Natural killer cell (primary cell): ENCODE measurements around the gene CACNA1C. TPM values are rescaled to one million over a fixed set of nuclear protein-coding genes. Genes with fewer than 3 reads are reported as not detected.
A peak's percentile ranks its signal among the peaks of the same experiment; 100 is the strongest.

Experiments
- ATAC-seq, 3 donors: fragments of 150-1000 bp in 2 of 3; fragments of 200-7000 bp in 1 of 3; cut with Tn5 transposase; 1 replicate in 1 of 3; 2 replicates in 2 of 3; pipeline ENCODE4 v1.10.0; 2021; ENCODE audit warnings: mild to moderate bottlenecking in 2 of 3, moderate library complexity in 2 of 3
- DNase-seq, 2 donors: peaks; one replicate each; pipeline versions ENCODE4 v3.0.0 to v3.0.0-alpha.2; 2013 to 2021; ENCODE audit warnings: mixed read lengths in 1 of 2
- H3K27ac ChIP-seq: one replicate; pipeline ENCODE4 v1.5.1; 2013; ENCODE audit warnings: mild to moderate bottlenecking, low read length
- H3K27me3 ChIP-seq: one replicate; pipeline ENCODE4 v1.6.1; 2013; ENCODE audit warnings: low read length; ENCODE audit not compliant: control insufficient read depth, insufficient read depth
- H3K36me3 ChIP-seq: one replicate; pipeline ENCODE4 v1.6.1; 2013; ENCODE audit warnings: low read length; ENCODE audit not compliant: control insufficient read depth, insufficient read depth
- H3K4me1 ChIP-seq: one replicate; pipeline ENCODE4 v1.6.1; 2013; ENCODE audit warnings: low read length; ENCODE audit not compliant: control insufficient read depth, insufficient read depth
- H3K4me3 ChIP-seq: one replicate; pipeline ENCODE4 v1.5.1; 2013; ENCODE audit warnings: low read length
- H3K9me3 ChIP-seq: one replicate; pipeline ENCODE4 v1.6.1; 2013; ENCODE audit warnings: low read length; ENCODE audit not compliant: control insufficient read depth, insufficient read depth
- H3K27ac Mint-ChIP-seq, 2 donors: one replicate each; pipeline ENCODE4 v1.8.0; 2022; ENCODE audit warnings: mild to moderate bottlenecking in 2 of 2, mixed read lengths in 2 of 2, moderate library complexity in 1 of 2
- H3K27me3 Mint-ChIP-seq, 2 donors: one replicate each; pipeline ENCODE4 v1.8.0; 2022; ENCODE audit warnings: low read depth in 2 of 2, mixed read lengths in 2 of 2
- H3K36me3 Mint-ChIP-seq: one replicate; pipeline ENCODE4 v1.8.0; 2022; ENCODE audit warnings: mixed read lengths
- H3K4me1 Mint-ChIP-seq, 2 donors: one replicate each; pipeline ENCODE4 v1.8.0; 2022; ENCODE audit warnings: mixed read lengths in 2 of 2
- H3K4me3 Mint-ChIP-seq: one replicate; pipeline ENCODE4 v1.8.0; 2022; ENCODE audit warnings: mild to moderate bottlenecking, moderate library complexity, mixed read lengths
- H3K9me3 Mint-ChIP-seq, 2 donors: one replicate each; pipeline ENCODE4 v1.8.0; 2022; ENCODE audit warnings: mixed read lengths in 2 of 2
- CTCF ChIP-seq: fragments of 200-600 bp; IDR thresholded peaks from one replicate; pipeline ENCODE4 v1.8.0; 2022; ENCODE audit warnings: antibody characterized with exemption
- WGBS: methylation state at CpG from one replicate; pipeline ENCODE4 v1.1.7; 2013; ENCODE audit warnings: missing lambda C conversion rate; ENCODE audit not compliant: insufficient coverage; 5-methylcytosine and 5-hydroxymethylcytosine counted together
- intact Hi-C: fragments of 100-400 bp; cut with micrococcal nuclease; formaldehyde crosslinking; loops from one replicate; pipeline ENCODE4 v1.14.2; 2022
- total RNA-seq, 4 donors: library from RNA; stranded (reverse); fragments of 120-200 nt in 1 of 4; gene quantifications; one replicate each; pipeline versions ENCODE4 v1.2.3 to v1.2.4, GENCODE V29; 2013 to 2022

Gene CACNA1C
- total RNA-seq, 3 donors from 2014 or later (not counting 1 experiment from before 2014, with no cell fraction given), result 0.07 to 0.35 (median 0.08) TPM

GRCh38 chr12:2693244-2693860 is 640.6 kb downstream of the CACNA1C start:
- Histone ChIP-seq H3K4me1 (peaks cover 25% of the 10 kb centered on the region), H3K27ac (no peak overlapping the region), H3K36me3 (no peaks in the 10 kb centered on the region), H3K9me3 (no peaks in the 10 kb centered on the region), H3K27me3 (no peaks in the 10 kb centered on the region), H3K4me3 (no peak overlapping the region)
- no peak for TF ChIP-seq CTCF
- 58% methylated on average over 7 of the region's 10 CpGs for WGBS
- H3K4me1 Mint-ChIP-seq, result peaks cover 36 to 39% of the 10 kb centered on the region in 2 donors
- H3K27ac Mint-ChIP-seq, result peak overlapping the region; percentile 17 to 60
- intact Hi-C loops, result no loop called here
- DNase-seq (peak in 1 of 2 donors; percentile 52), ATAC-seq (no peak)
- peaks cover 5 to 19% of the 10 kb centered on the region in 2 donors for H3K27me3 Mint-ChIP-seq
- H3K9me3 Mint-ChIP-seq, result no peaks in the 10 kb centered on the region
- no peaks in the 10 kb centered on the region for H3K36me3 Mint-ChIP-seq
- H3K4me3 Mint-ChIP-seq, result peak overlapping the region; percentile 95

- ATAC-seq, result no peak
- peaks cover 25% of the 10 kb centered on the region for H3K4me1 ChIP-seq
- peak overlapping the region; percentile 95 for H3K4me3 Mint-ChIP-seq
- H3K4me3 ChIP-seq, result no peak overlapping the region
- intact Hi-C loops, result no loop called here
- peak overlapping the region; percentile 17 to 60 for H3K27ac Mint-ChIP-seq
- H3K36me3 Mint-ChIP-seq, result no peaks in the 10 kb centered on the region
- no peaks in the 10 kb centered on the region for H3K9me3 Mint-ChIP-seq
- no peak for DNase-seq
- peaks cover 36 to 39% of the 10 kb centered on the region in 2 donors for H3K4me1 Mint-ChIP-seq
- no peak for TF ChIP-seq CTCF
- no peaks in the 10 kb centered on the region for H3K36me3 ChIP-seq
- peaks cover 6 to 26% of the 10 kb centered on the region in 2 donors for H3K27me3 Mint-ChIP-seq
- no peak overlapping the region for H3K27ac ChIP-seq
- H3K27me3 ChIP-seq, result no peaks in the 10 kb centered on the region
- WGBS, result 92% methylated on average over 3 of the region's 3 CpGs
- no peaks in the 10 kb centered on the region for H3K9me3 ChIP-seq
Observed at GRCh38 chr12:2693980-2694610, 641.3 kb downstream of the CACNA1C start.

- no peaks in the 10 kb centered on the region for H3K36me3 Mint-ChIP-seq
- H3K27ac Mint-ChIP-seq, result no peak overlapping the region
- DNase-seq, result no peak
- 78% methylated on average over 2 of the region's 2 CpGs for WGBS
- H3K36me3 ChIP-seq, result no peaks in the 10 kb centered on the region
- no peaks in the 10 kb centered on the region for H3K9me3 ChIP-seq
- TF ChIP-seq CTCF, result no peak
- H3K4me1 Mint-ChIP-seq, result peaks cover 23 to 27% of the 10 kb centered on the region in 2 donors
- H3K27ac ChIP-seq, result no peak overlapping the region
- intact Hi-C loops, result no loop called here
- no peak overlapping the region for H3K4me3 ChIP-seq
- H3K27me3 Mint-ChIP-seq, result peaks cover 15 to 38% of the 10 kb centered on the region in 2 donors
- no peak overlapping the region for H3K4me3 Mint-ChIP-seq
- H3K27me3 ChIP-seq, result no peaks in the 10 kb centered on the region
- peaks cover 11% of the 10 kb centered on the region for H3K4me1 ChIP-seq
- no peak for ATAC-seq
- no peaks in the 10 kb centered on the region for H3K9me3 Mint-ChIP-seq
Observed at GRCh38 chr12:2696136-2696535, 643.3 kb downstream of the CACNA1C start.
